ENCODE measurements around the gene ITGAE.

Gene ITGAE

GRCh38 chr17:3812771-3813170, 11.8 kb upstream of the ITGAE start:
- ATAC-seq: no peak
- TF ChIP-seq PATZ1 (CRISPR knock-in tag; IDR thresholded peaks at IDR 0.05; ENCODE audit: borderline replicate concordance): no peak

GRCh38 chr17:3812284-3812683, 11.3 kb upstream of the ITGAE start:
- TF ChIP-seq PPARA (CRISPR knock-in tag; IDR thresholded peaks at IDR 0.05; ENCODE audit: borderline replicate concordance): no peak
- no peak for ATAC-seq

GRCh38 chr17:3810019-3810418, 9.0 kb upstream of the ITGAE start:
- no peak for ATAC-seq
- TF ChIP-seq GLIS3 (CRISPR knock-in tag; IDR thresholded peaks at IDR 0.05) (no peak), TCF4 (CRISPR knock-in tag; IDR thresholded peaks at IDR 0.05; ENCODE audit: borderline replicate concordance) (no peak), POU6F1 (CRISPR knock-in tag; IDR thresholded peaks at IDR 0.05; ENCODE audit: borderline replicate concordance, low read depth) (no peak), ISL1 (CRISPR knock-in tag; IDR thresholded peaks at IDR 0.05) (no peak), ZNF565 (CRISPR knock-in tag; conservative IDR thresholded peaks at IDR 0.05; ENCODE audit: low read depth) (no peak), RARB (CRISPR knock-in tag; IDR thresholded peaks at IDR 0.05) (no peak), ZC3H10 (CRISPR knock-in tag; IDR thresholded peaks at IDR 0.05) (no peak), OSR1 (CRISPR knock-in tag; IDR thresholded peaks at IDR 0.05) (no peak), CREB5 (CRISPR knock-in tag; IDR thresholded peaks at IDR 0.05; ENCODE audit: low read depth) (no peak)

- ATAC-seq: no peak
Measured at GRCh38 chr17:3809135-3809534, 8.1 kb upstream of the ITGAE start.

GRCh38 chr17:3808701-3809100, 7.7 kb upstream of the ITGAE start:
- ATAC-seq: no peak
- TF ChIP-seq ISL1 (CRISPR knock-in tag; IDR thresholded peaks at IDR 0.05): no peak

More at GRCh38 chr17:3809135-3809534, 8.1 kb upstream of the ITGAE start:
- TF ChIP-seq CSDC2 (CRISPR knock-in tag; IDR thresholded peaks at IDR 0.05): no peak
- TF ChIP-seq POU6F1 (CRISPR knock-in tag; IDR thresholded peaks at IDR 0.05; ENCODE audit: borderline replicate concordance, low read depth): no peak
- no peak for TF ChIP-seq RARB (CRISPR knock-in tag; IDR thresholded peaks at IDR 0.05)
- TF ChIP-seq PPARA (CRISPR knock-in tag; IDR thresholded peaks at IDR 0.05; ENCODE audit: borderline replicate concordance): no peak
- no peak for TF ChIP-seq ZNF565 (CRISPR knock-in tag; conservative IDR thresholded peaks at IDR 0.05; ENCODE audit: low read depth)
- TF ChIP-seq ESRRG (CRISPR knock-in tag; IDR thresholded peaks at IDR 0.05): no peak
- no peak for TF ChIP-seq ZNF8 (CRISPR knock-in tag; IDR thresholded peaks at IDR 0.05)
- no peak for TF ChIP-seq OSR1 (CRISPR knock-in tag; IDR thresholded peaks at IDR 0.05)
- no peak for TF ChIP-seq BACH2 (CRISPR knock-in tag; IDR thresholded peaks at IDR 0.05; ENCODE audit: borderline replicate concordance)
- no peak for TF ChIP-seq ARNTL (CRISPR knock-in tag; IDR thresholded peaks at IDR 0.05; ENCODE audit: borderline replicate concordance, low read depth)

- no peak for ATAC-seq
- TF ChIP-seq PPARA (CRISPR knock-in tag; IDR thresholded peaks at IDR 0.05; ENCODE audit: borderline replicate concordance): no peak
- TF ChIP-seq CREB5 (CRISPR knock-in tag; IDR thresholded peaks at IDR 0.05; ENCODE audit: low read depth): no peak
- no peak for TF ChIP-seq TOX (CRISPR knock-in tag; IDR thresholded peaks at IDR 0.05; ENCODE audit: borderline replicate concordance)
- TF ChIP-seq TSHZ2 (CRISPR knock-in tag; IDR thresholded peaks at IDR 0.05): no peak
- no peak for TF ChIP-seq ZC3H10 (CRISPR knock-in tag; IDR thresholded peaks at IDR 0.05)
- TF ChIP-seq RARB (CRISPR knock-in tag; IDR thresholded peaks at IDR 0.05): no peak
Measured at GRCh38 chr17:3805581-3805980, 4.6 kb upstream of the ITGAE start.
